ENCODE data around the gene ANAPC15. TPM values are rescaled to one million over a fixed set of nuclear protein-coding genes. Genes with fewer than 3 reads are reported as not detected.
A peak's percentile ranks its signal among the peaks of the same experiment; 100 is the strongest.

ANAPC15 gene
- total and polyA plus RNA-seq, 9 of the 15 experiments (the other 6 are each of a cell fraction or from before 2014, with no cell fraction given) = 53.0 to 254 (median 75.7) TPM

GRCh38 chr11:72123117-72123653 lies 10.7 kb upstream of the ANAPC15 start:
- H3K4me1 ChIP-seq (replicated peaks in 1 of 2; ENCODE audit: control insufficient read depth in 2 of 2, insufficient read depth in 2 of 2, low read length in 2 of 2) = peaks cover 23 to 26% of the 10 kb centered on the region in 2 experiments
- no peak overlapping the region for H3K27ac ChIP-seq (ENCODE audit: extremely low read depth, low read depth, low read length)
- in situ Hi-C loops (cut with MboI) = no loop called here
- no TSS peak for BruUV-seq (replicated peaks)
- H3K79me2 ChIP-seq (ENCODE audit: control insufficient read depth, insufficient read depth, low read length) = no peaks in the 10 kb centered on the region
- H2AFZ ChIP-seq (ENCODE audit: low read depth, low read length) = no peak overlapping the region
- no peaks in the 10 kb centered on the region for H3K27me3 ChIP-seq (ENCODE audit: control insufficient read depth in 2 of 2, insufficient read depth in 2 of 2, low read length in 2 of 2)
- H3K4me2 ChIP-seq (ENCODE audit: insufficient read depth, low read length) = peak overlapping the region; percentile 36; the same call in 1 of the 2 replicates
- H3K9ac ChIP-seq (ENCODE audit: insufficient read depth in 1 of 2, low read depth in 2 of 2, low read length in 2 of 2) = no peak overlapping the region
- FAIRE-seq (no peak), ATAC-seq (peak; percentile 18; the same call in 1 of the 3 replicates), DNase-seq (ENCODE audit: extremely low read depth in 1 of 4, low spot score in 3 of 4) (no peak)
- no peaks in the 10 kb centered on the region for H3K9me1 ChIP-seq (ENCODE audit: control insufficient read depth, insufficient read depth, low read length)
- ChIA-PET POLR2A (interaction anchor here (1.5 to 1.6 kb wide), 2 partner anchors 10 to 13 kb away, joined by 4 to 5 read pairs; partner anchors contain the start of gene ANAPC15), CTCF (ENCODE audit: low intra/inter-chr PET ratio) (no interaction called here)
- 0% methylated on average over 3 of the region's 3 CpGs for WGBS (ENCODE audit: insufficient coverage, low coverage, missing lambda C conversion rate)
- intact Hi-C loops (cut with micrococcal nuclease) = no loop called here
- H3K4me3 ChIP-seq = no peak overlapping the region
- no peaks in the 10 kb centered on the region; the same call in 1 of the 2 replicates for H3K9me3 ChIP-seq (replicated peaks; ENCODE audit: control insufficient read depth, insufficient read depth, low read depth, low read length)
- H3K36me3 ChIP-seq (ENCODE audit: control insufficient read depth, insufficient read depth, low read length) = no peaks in the 10 kb centered on the region
- H4K20me1 ChIP-seq (replicated peaks; ENCODE audit: control insufficient read depth, insufficient read depth, low read length) = no peaks in the 10 kb centered on the region
- TF ChIP-seq SRF (CRISPR knock-in tag; IDR thresholded peaks at IDR 0.05) (no peak), ESRRB (CRISPR knock-in tag; IDR thresholded peaks at IDR 0.05; ENCODE audit: borderline replicate concordance) (no peak), ZNF316 (IDR thresholded peaks at IDR 0.05) (peak; percentile 30; the same call in 1 of the 2 replicates), VEZF1 (CRISPR knock-in tag; IDR thresholded peaks at IDR 0.05) (peak; percentile 25; the same call in 1 of the 2 replicates), RCOR1 (IDR thresholded peaks at IDR 0.05; ENCODE audit: borderline replicate concordance in 1 of 2, low read depth in 2 of 2, low read length in 2 of 2) (peak in 1 of 2 experiments; percentile 63; a peak in 1 of 4 replicates), ETV6 (IDR thresholded peaks at IDR 0.05; ENCODE audit: borderline replicate concordance in 1 of 2, low read depth in 2 of 2, low read length in 1 of 2) (0 out of 4 replicates have a peak, but pooled peaks of 1 of the 2 experiments have one; percentile 57), ETV6 (CRISPR knock-in tag; IDR thresholded peaks at IDR 0.05; ENCODE audit: borderline replicate concordance) (no peak), ESRRA (IDR thresholded peaks at IDR 0.05; ENCODE audit: borderline replicate concordance, low read depth) (peak; percentile 18; the same call in 1 of the 2 replicates), KDM1A (IDR thresholded peaks at IDR 0.05) (peak in 1 of 2 experiments; percentile 34; a peak in 1 of 4 replicates), PBX2 (CRISPR knock-in tag; IDR thresholded peaks at IDR 0.05; ENCODE audit: low read depth) (peak; percentile 84), PBX2 (tag; conservative IDR thresholded peaks at IDR 0.05; ENCODE audit: low read depth) (peak; percentile 95), CAMTA2 (CRISPR knock-in tag; conservative IDR thresholded peaks at IDR 0.05) (no peak), ETV1 (tag; conservative IDR thresholded peaks at IDR 0.05; ENCODE audit: low read depth) (peak; percentile 48), ZNF12 (CRISPR knock-in tag; IDR thresholded peaks at IDR 0.05) (0 out of 2 replicates have a peak, but pooled peaks have one; percentile 72), PKNOX1 (IDR thresholded peaks at IDR 0.05) (peak; percentile 96), CTBP1 (IDR thresholded peaks at IDR 0.05; ENCODE audit: borderline replicate concordance) (peak; percentile 17; the same call in 1 of the 2 replicates), SMAD2 (IDR thresholded peaks at IDR 0.05; ENCODE audit: low read depth, low read length) (no peak)
